OCI-LY1 (cell line): ENCODE data around the gene PRKCE.

Experiments
- H2AFZ ChIP-seq: fragments of 200-600 bp; sonication (generic), shearing (Covaris generic); 2 replicates; pipeline ENCODE4 v1.6.0; 2014; ENCODE audit warnings: antibody characterized with exemption, mild to moderate bottlenecking, low read length
- H3F3A ChIP-seq: fragments of 200-600 bp; sonication (generic), shearing (Covaris generic); 2 replicates; pipeline ENCODE4 v1.6.0; 2014; ENCODE audit warnings: mild to moderate bottlenecking, antibody characterized with exemption, low read length, moderate library complexity; ENCODE audit not compliant: insufficient read depth
- H3K27ac ChIP-seq: fragments of 200-600 bp; sonication (generic); 2 replicates; pipeline ENCODE4 v1.5.1; 2014; ENCODE audit warnings: low read length, mixed run types, mild to moderate bottlenecking, low read depth; ENCODE audit not compliant: poor library complexity, severe bottlenecking
- H3K27me3 ChIP-seq: fragments of 200-600 bp; sonication (generic); 2 replicates; pipeline ENCODE4 v1.6.0; 2014; ENCODE audit warnings: antibody characterized with exemption, mild to moderate bottlenecking, low read length, moderate library complexity; ENCODE audit not compliant: insufficient read depth
- H3K36me3 ChIP-seq: fragments of 200-600 bp; sonication (generic); 2 replicates; pipeline ENCODE4 v1.6.1; 2014; ENCODE audit warnings: mild to moderate bottlenecking, antibody characterized with exemption, low read length, moderate library complexity, mixed read lengths; ENCODE audit not compliant: insufficient read depth
- H3K4me1 ChIP-seq: fragments of 200-600 bp; sonication (generic); 2 replicates; pipeline ENCODE4 v1.5.1; 2014; ENCODE audit warnings: mild to moderate bottlenecking, low read length, moderate library complexity; ENCODE audit not compliant: insufficient read depth, severe bottlenecking
- H3K4me2 ChIP-seq: fragments of 200-600 bp; sonication (generic), shearing (Covaris generic); 2 replicates; pipeline ENCODE4 v1.6.1; 2014; ENCODE audit warnings: low read length
- H3K4me3 ChIP-seq: fragments of 200-600 bp; sonication (generic); 2 replicates; pipeline ENCODE4 v1.5.1; 2014; ENCODE audit warnings: low read length, low read depth, mild to moderate bottlenecking, mixed read lengths; ENCODE audit not compliant: poor library complexity, severe bottlenecking
- H3K79me2 ChIP-seq: fragments of 200-600 bp; shearing (Covaris generic); 2 replicates; pipeline ENCODE4 v1.6.1; 2016; ENCODE audit warnings: mixed run types, low read length, mixed read lengths; ENCODE audit not compliant: insufficient read depth
- H3K9ac ChIP-seq: fragments of 200-600 bp; sonication (generic), shearing (Covaris generic); 2 replicates; pipeline ENCODE4 v1.6.1; 2014; ENCODE audit warnings: mild to moderate bottlenecking, low read length, mixed read lengths
- H3K9me2 ChIP-seq: fragments of 200-600 bp; sonication (generic), shearing (Covaris generic); 2 replicates; pipeline ENCODE4 v1.6.1; 2014; ENCODE audit warnings: low read depth, mild to moderate bottlenecking, low read length, mixed read lengths
- H3K9me3 ChIP-seq: fragments of 200-600 bp; shearing (Covaris generic); 2 replicates; pipeline ENCODE4 v1.6.1; 2014; ENCODE audit warnings: low read length, mixed read lengths
- H4K20me1 ChIP-seq: fragments of 200-600 bp; sonication (generic), shearing (Covaris generic); 2 replicates; pipeline ENCODE4 v1.6.0; 2016; ENCODE audit warnings: mild to moderate bottlenecking, low read length; ENCODE audit not compliant: insufficient read depth
- CTCF ChIP-seq: fragments of 200-600 bp; sonication (generic), shearing (Covaris generic); IDR thresholded peaks from 2 replicates; pipeline ENCODE4 v1.5.1; 2017; ENCODE audit warnings: mild to moderate bottlenecking, antibody characterized with exemption, low read length, moderate library complexity, mixed read lengths
- EZH2 ChIP-seq: fragments of 200-600 bp; sonication (generic), shearing (Covaris generic); IDR thresholded peaks from 2 replicates; pipeline ENCODE4 v1.8.0; 2017; ENCODE audit warnings: borderline replicate concordance, mixed run types, mild to moderate bottlenecking, antibody characterized with exemption, low read length, moderate library complexity, mixed read lengths

Gene PRKCE

GRCh38 chr2:46117379-46117778, 465.9 kb downstream of the PRKCE start:
- no peaks in the 10 kb centered on the region for H3K36me3 ChIP-seq
- no peaks in the 10 kb centered on the region for H3K9me3 ChIP-seq
- H3K9ac ChIP-seq, result no peak overlapping the region
- TF ChIP-seq CTCF (no peak), EZH2 (no peak)
- no peak overlapping the region for H2AFZ ChIP-seq
- H3K79me2 ChIP-seq, result no peaks in the 10 kb centered on the region
- H4K20me1 ChIP-seq, result no peaks in the 10 kb centered on the region
- H3K9me2 ChIP-seq, result no peaks in the 10 kb centered on the region
- H3K27ac ChIP-seq, result no peak overlapping the region
- H3K4me2 ChIP-seq, result no peak overlapping the region
- H3F3A ChIP-seq, result no peaks in the 10 kb centered on the region
- H3K4me1 ChIP-seq, result no peaks in the 10 kb centered on the region
- no peaks in the 10 kb centered on the region for H3K27me3 ChIP-seq
- no peak overlapping the region for H3K4me3 ChIP-seq

- Histone ChIP-seq H3K36me3 (no peaks in the 10 kb centered on the region), H3K27ac (no peak overlapping the region), H3K4me3 (no peak overlapping the region), H2AFZ (no peak overlapping the region), H3K4me2 (no peak overlapping the region), H4K20me1 (no peaks in the 10 kb centered on the region), H3K9ac (no peak overlapping the region), H3K79me2 (no peaks in the 10 kb centered on the region), H3K9me3 (no peaks in the 10 kb centered on the region), H3K4me1 (no peaks in the 10 kb centered on the region), H3K9me2 (no peaks in the 10 kb centered on the region), H3F3A (no peaks in the 10 kb centered on the region), H3K27me3 (no peaks in the 10 kb centered on the region)
- TF ChIP-seq CTCF (no peak), EZH2 (no peak)
Observed at GRCh38 chr2:46117994-46118393, 466.5 kb downstream of the PRKCE start.

- Histone ChIP-seq H2AFZ (no peak overlapping the region), H3K9ac (no peak overlapping the region)
Observed at GRCh38 chr2:46118656-46119371, 467.3 kb downstream of the PRKCE start.

More at GRCh38 chr2:46118656-46119371, 467.3 kb downstream of the PRKCE start:
- no peaks in the 10 kb centered on the region for H3K4me1 ChIP-seq
- H3K36me3 ChIP-seq, result no peaks in the 10 kb centered on the region
- H3K27me3 ChIP-seq, result no peaks in the 10 kb centered on the region
- no peaks in the 10 kb centered on the region for H4K20me1 ChIP-seq
- H3K27ac ChIP-seq, result no peak overlapping the region
- no peak overlapping the region for H3K4me3 ChIP-seq
- no peaks in the 10 kb centered on the region for H3K9me3 ChIP-seq
- no peaks in the 10 kb centered on the region for H3K9me2 ChIP-seq
- H3K79me2 ChIP-seq, result no peaks in the 10 kb centered on the region
- no peaks in the 10 kb centered on the region for H3F3A ChIP-seq
- TF ChIP-seq EZH2 (no peak), CTCF (no peak)
- no peak overlapping the region for H3K4me2 ChIP-seq
